IPS-20b (cell line): ENCODE data around the gene DIP2B.
A peak's percentile ranks its signal among the peaks of the same experiment; 100 is the strongest.
"Not testable (repeated sequence)": the region's sequence is repeated elsewhere in the genome, so short reads cannot be mapped to it uniquely, and the experiment has no call there.

ENCODE experiments used
- H3K27ac ChIP-seq: one replicate; pipeline ENCODE4 v1.5.1; 2013; ENCODE audit warnings: low read length
- H3K27me3 ChIP-seq: 2 replicates; pipeline ENCODE4 v1.6.1; 2013; ENCODE audit warnings: mild to moderate bottlenecking, low read length, inconsistent platforms; ENCODE audit not compliant: insufficient read depth
- H3K36me3 ChIP-seq: 2 replicates; pipeline ENCODE4 v1.6.1; 2013; ENCODE audit warnings: low read depth, mild to moderate bottlenecking, inconsistent platforms, low read length, moderate library complexity; ENCODE audit not compliant: insufficient read depth
- H3K4me1 ChIP-seq: 2 replicates; pipeline ENCODE4 v1.6.1; 2013; ENCODE audit warnings: mild to moderate bottlenecking, control low read depth, inconsistent platforms, low read length, moderate library complexity; ENCODE audit not compliant: insufficient read depth
- H3K4me3 ChIP-seq: 2 replicates; pipeline ENCODE4 v1.5.1; 2013; ENCODE audit warnings: mild to moderate bottlenecking, low read length, inconsistent platforms
- H3K9ac ChIP-seq: 2 replicates; pipeline ENCODE4 v1.6.1; 2013; ENCODE audit warnings: low read depth, mild to moderate bottlenecking, inconsistent platforms, low read length, moderate library complexity
- H3K9me3 ChIP-seq: 2 replicates; pipeline ENCODE4 v1.6.1; 2013; ENCODE audit warnings: mild to moderate bottlenecking, low read depth, low read length, inconsistent platforms; ENCODE audit not compliant: insufficient read depth

Gene DIP2B

DNA sequence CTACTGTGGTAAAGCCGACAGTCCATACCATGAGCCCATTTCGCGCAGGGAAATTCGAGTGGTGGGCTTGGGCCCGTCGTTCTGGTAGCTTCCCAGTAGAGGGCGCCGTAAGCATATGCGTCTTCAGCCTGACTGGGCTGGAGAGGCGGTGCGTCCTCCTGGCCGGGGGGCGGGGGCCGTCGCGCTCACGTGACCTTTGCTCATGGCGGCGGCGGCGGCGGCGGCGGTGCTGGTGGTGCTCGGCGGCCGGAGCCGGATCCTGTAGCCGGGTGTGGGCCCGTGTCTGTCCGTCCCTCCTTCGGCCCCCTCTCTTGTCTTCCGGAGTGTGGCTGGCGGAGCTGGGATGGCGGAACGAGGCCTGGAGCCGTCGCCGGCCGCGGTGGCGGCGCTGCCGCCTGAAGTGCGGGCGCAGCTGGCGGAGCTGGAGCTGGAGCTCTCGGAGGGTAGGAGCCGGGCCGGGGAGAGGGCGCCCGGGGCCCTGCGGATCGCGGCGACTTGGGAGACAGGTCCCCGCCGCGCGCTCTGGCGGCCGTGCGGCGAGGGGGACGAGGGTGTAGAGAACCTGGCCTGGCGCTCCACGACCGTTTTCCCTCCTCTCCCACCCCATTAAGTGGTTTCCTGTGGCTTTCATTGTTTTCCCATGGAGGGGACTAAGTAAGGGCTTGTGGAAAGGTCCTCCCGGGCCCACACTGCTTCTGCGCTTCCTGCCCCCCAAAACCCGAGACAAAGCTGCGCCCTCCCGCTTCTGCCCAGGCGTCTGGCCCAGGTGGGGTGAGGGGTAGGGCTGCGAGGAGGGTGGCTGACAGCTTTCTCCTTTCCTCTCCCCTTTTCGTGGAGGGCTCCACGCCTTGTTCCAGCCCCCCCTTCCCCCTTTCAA, at the start of gene DIP2B:
TSS of gene DIP2B (plus strand) at position 188 of the 877 bp plus-strand sequence. CDS start at position 344, 156 bp downstream.
- Histone ChIP-seq H3K27ac (peak within 1 kb of the TSS; percentile 39), H3K27me3 (no peaks in the 10 kb centered on the region), H3K4me1 (peaks cover 8% of the 10 kb centered on the region; the same call in 1 of the 2 replicates), H3K36me3 (no peaks in the 10 kb centered on the region), H3K9ac (peak within 1 kb of the TSS; percentile 90), H3K4me3 (peak within 1 kb of the TSS; percentile 87), H3K9me3 (peaks cover 3% of the 10 kb centered on the region; the same call in 1 of the 2 replicates)

- no peak overlapping the region for H3K27ac ChIP-seq
- no peak overlapping the region for H3K4me3 ChIP-seq
- H3K4me1 ChIP-seq, result no peaks in the 10 kb centered on the region
- H3K9me3 ChIP-seq, result no peaks in the 10 kb centered on the region
- H3K27me3 ChIP-seq, result no peaks in the 10 kb centered on the region
- H3K9ac ChIP-seq, result no peak overlapping the region
- peaks cover 77% of the 10 kb centered on the region for H3K36me3 ChIP-seq
Measured at GRCh38 chr12:50458606-50459005, 46.2 kb upstream of the DIP2B start.

DNA sequence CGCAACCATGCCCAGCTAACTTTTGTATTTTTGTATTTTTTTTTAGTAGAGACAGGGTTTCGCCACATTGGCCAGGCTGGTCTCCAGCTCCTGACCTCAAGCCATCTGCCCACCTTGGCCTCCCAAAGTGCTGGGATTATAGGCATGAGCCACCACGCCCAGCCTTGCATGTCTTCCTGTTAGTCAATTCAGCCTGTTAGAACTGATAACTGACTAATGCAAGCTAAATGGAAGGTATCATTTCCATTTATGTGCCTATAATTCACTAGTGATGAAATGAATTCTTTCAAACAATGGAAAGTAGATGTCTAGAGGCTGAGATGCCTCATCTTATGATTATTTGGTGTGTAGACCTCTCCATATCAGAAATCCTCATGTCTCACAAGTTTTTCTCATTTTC, 37.3 kb upstream of the DIP2B start:
- H3K9ac ChIP-seq, result no peak overlapping the region
- peaks cover 86% of the 10 kb centered on the region for H3K36me3 ChIP-seq

GRCh38 chr12:50477241-50477832, 27.4 kb upstream of the DIP2B start:
- Histone ChIP-seq H3K4me3 (no peak overlapping the region), H3K9ac (no peak overlapping the region), H3K27ac (no peak overlapping the region), H3K27me3 (no peaks in the 10 kb centered on the region), H3K4me1 (no peaks in the 10 kb centered on the region), H3K36me3 (peaks cover 51% of the 10 kb centered on the region), H3K9me3 (no peaks in the 10 kb centered on the region)

More for the DNA sequence above, 37.3 kb upstream of the DIP2B start:
- no peaks in the 10 kb centered on the region for H3K4me1 ChIP-seq
- H3K27me3 ChIP-seq, result no peaks in the 10 kb centered on the region
- no peak overlapping the region for H3K4me3 ChIP-seq
- no peak overlapping the region for H3K27ac ChIP-seq
- no peaks in the 10 kb centered on the region for H3K9me3 ChIP-seq

GRCh38 chr12:50482571-50482970, 22.2 kb upstream of the DIP2B start:
- Histone ChIP-seq H3K27ac (no peak overlapping the region), H3K9ac (no peak overlapping the region), H3K9me3 (no peaks in the 10 kb centered on the region), H3K4me1 (no peaks in the 10 kb centered on the region), H3K36me3 (peaks cover 2% of the 10 kb centered on the region; the same call in 1 of the 2 replicates), H3K27me3 (no peaks in the 10 kb centered on the region), H3K4me3 (no peak overlapping the region)

GRCh38 chr12:50483488-50483887, 21.3 kb upstream of the DIP2B start:
- no peaks in the 10 kb centered on the region for H3K4me1 ChIP-seq

GRCh38 chr12:50488801-50489200, 16.0 kb upstream of the DIP2B start:
- peaks cover 16% of the 10 kb centered on the region for H3K9me3 ChIP-seq
- no peak overlapping the region for H3K4me3 ChIP-seq
- no peak overlapping the region for H3K9ac ChIP-seq

More at GRCh38 chr12:50483488-50483887, 21.3 kb upstream of the DIP2B start:
- Histone ChIP-seq H3K4me3 (no peak overlapping the region), H3K9me3 (no peaks in the 10 kb centered on the region), H3K27ac (no peak overlapping the region), H3K9ac (no peak overlapping the region), H3K27me3 (no peaks in the 10 kb centered on the region), H3K36me3 (no peaks in the 10 kb centered on the region)

DNA sequence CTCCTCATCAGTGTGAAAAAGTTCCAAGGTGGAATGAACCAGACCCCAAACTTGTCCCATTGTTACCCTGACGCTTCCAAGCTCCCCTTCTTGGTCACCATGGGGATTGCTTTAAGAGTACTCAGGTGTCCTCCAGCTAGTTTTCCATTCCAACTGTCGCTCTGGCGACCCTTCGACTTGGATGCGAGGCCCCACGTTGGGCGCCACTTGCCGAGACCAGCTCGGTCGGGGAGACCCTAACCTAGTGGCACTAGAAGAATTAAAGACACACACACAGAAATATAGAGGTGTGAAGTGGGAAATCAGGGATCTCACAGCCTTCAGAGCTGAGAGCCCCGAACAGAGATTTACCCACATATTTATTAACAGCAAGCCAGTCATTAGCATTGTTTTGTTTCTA, 6.7 kb upstream of the DIP2B start:
- H3K4me1 ChIP-seq, H3K4me3 ChIP-seq, H3K27me3 ChIP-seq, H3K27ac ChIP-seq, H3K9ac ChIP-seq, H3K36me3 ChIP-seq: not testable (repeated sequence)
- peaks cover 37% of the 10 kb centered on the region for H3K9me3 ChIP-seq

More at GRCh38 chr12:50488801-50489200, 16.0 kb upstream of the DIP2B start:
- Histone ChIP-seq H3K36me3 (no peaks in the 10 kb centered on the region), H3K27me3 (no peaks in the 10 kb centered on the region), H3K4me1 (no peaks in the 10 kb centered on the region), H3K27ac (no peak overlapping the region)

DNA sequence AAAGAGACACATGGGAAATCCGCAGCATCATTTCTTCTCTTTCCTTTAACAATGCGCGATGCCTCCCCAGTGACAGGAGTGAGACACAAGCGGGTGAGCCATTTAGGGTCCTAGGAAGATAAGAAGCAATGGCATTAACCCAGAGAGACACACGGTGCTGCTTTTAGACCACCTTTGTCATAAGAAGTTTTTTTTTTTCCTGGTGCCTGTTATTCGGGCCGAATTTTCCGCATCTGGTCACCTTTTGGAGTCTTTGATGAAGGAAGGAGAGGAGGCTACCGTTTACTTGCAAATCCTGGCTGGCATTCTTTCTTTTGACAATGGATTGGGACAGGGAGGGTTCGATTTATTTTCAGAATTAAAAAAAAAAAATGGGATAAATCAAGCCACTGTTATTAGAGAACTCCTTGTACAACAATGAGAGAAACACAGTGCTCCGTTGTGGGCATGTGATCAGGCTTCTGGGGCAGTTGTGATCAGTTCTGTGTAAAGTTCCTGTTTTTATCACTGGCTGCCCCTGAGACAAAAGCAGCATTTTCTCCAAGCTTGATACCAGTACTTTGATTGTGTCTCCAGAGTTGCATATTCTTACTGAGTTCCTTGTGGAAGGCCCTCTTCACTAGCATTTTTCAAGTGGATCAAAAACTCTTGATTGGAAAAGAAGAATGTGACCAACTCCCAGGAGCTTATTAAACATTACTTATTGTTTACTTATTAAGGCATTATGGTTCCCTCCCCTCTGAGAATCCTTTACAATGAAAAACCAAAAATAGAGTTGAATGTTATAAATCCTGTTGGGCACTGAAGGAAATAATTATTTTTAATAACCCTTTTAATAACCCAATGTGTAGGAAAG, 1.1 kb downstream of the DIP2B start:
- Histone ChIP-seq H3K9me3 (no peaks in the 10 kb centered on the region), H3K36me3 (no peaks in the 10 kb centered on the region), H3K9ac (peak overlapping the region; percentile 90), H3K4me3 (peak overlapping the region; percentile 87), H3K4me1 (peaks cover 8% of the 10 kb centered on the region; the same call in 1 of the 2 replicates), H3K27me3 (no peaks in the 10 kb centered on the region), H3K27ac (no peak overlapping the region)

DNA sequence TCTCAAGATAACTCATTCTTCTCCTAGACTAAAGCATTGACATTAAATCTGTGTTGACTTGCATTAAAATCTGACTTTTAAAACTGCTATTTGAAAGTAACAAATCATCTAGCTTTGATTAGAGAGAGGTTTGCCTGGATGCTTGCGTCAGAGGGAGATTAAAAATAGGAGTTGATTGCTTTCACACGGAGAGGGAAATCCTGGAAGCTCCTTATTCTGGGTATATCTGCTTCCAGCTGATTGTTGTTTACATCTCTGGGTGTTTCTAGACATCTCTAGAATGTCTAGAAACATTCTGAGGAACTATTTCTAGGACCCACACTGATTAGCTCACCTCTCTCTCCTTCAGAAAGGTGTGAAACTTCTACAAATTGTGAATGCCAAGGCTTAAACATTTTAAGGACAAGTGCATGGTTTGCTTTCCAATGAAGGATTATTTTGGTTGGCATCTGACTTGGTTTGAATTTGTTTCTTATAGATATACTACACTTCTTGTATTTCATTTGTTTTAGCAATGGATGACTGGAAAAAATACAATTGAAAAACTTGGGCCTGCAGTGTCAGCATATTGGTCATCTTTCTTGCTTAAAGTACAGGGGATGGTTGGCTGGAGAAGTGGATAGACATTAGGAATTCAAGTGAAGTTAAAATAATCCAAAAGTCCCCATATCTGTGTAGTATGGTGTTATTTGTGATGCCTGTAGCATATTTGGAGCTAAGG, 2.1 kb downstream of the DIP2B start:
- H3K36me3 ChIP-seq, result no peaks in the 10 kb centered on the region
- H3K27ac ChIP-seq, result no peak overlapping the region
- H3K4me1 ChIP-seq, result peaks cover 8% of the 10 kb centered on the region; the same call in 1 of the 2 replicates
- H3K9ac ChIP-seq, result peak overlapping the region; percentile 7; the same call in 1 of the 2 replicates
- peak overlapping the region; percentile 87; the same call in 1 of the 2 replicates for H3K4me3 ChIP-seq
- H3K27me3 ChIP-seq, result no peaks in the 10 kb centered on the region
- no peaks in the 10 kb centered on the region for H3K9me3 ChIP-seq

DNA sequence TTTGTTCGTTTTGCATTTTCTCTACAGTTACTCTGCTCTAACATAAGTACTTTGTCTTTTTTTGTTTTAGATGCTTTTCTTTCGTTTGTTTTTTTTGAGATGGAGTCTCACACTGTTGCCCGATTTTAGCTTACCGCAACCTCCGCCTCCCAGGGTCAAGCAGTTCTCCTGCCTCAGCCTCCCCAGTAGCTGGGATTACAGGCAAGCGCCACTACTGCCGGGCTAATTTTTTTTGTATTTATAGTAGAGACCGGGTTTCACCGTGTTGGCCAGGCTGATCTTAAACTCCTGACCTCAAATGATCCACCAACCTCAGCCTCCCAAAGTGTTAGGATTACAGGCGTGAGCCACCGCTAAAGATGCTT, 2.7 kb downstream of the DIP2B start:
- no peaks in the 10 kb centered on the region for H3K36me3 ChIP-seq
- peaks cover 8% of the 10 kb centered on the region; the same call in 1 of the 2 replicates for H3K4me1 ChIP-seq
- H3K4me3 ChIP-seq, result no peak overlapping the region
- no peaks in the 10 kb centered on the region for H3K9me3 ChIP-seq
- no peak overlapping the region for H3K9ac ChIP-seq
- H3K27ac ChIP-seq, result no peak overlapping the region
- no peaks in the 10 kb centered on the region for H3K27me3 ChIP-seq
